Adipocyte (in vitro differentiated cells): ENCODE data around the gene IGFL4.

ENCODE experiments used
- DNase-seq: peaks from one replicate; pipeline ENCODE4 v3.0.0-alpha.2; 2015; ENCODE audit warnings: low read depth
- H3K27me3 ChIP-seq: replicated peaks from 2 replicates; pipeline ENCODE4 v1.7.0; 2013; ENCODE audit warnings: mild to moderate bottlenecking, low read length, moderate library complexity; ENCODE audit not compliant: control insufficient read depth, insufficient read depth
- H3K36me3 ChIP-seq: 2 replicates; pipeline ENCODE4 v1.7.0; 2013; ENCODE audit warnings: low read length, mild to moderate bottlenecking, moderate library complexity; ENCODE audit not compliant: control insufficient read depth, insufficient read depth, severe bottlenecking
- H3K4me1 ChIP-seq: 2 replicates; pipeline ENCODE4 v1.7.0; 2013; ENCODE audit warnings: mild to moderate bottlenecking, low read length, moderate library complexity; ENCODE audit not compliant: control insufficient read depth, insufficient read depth
- H3K4me3 ChIP-seq: 2 replicates; pipeline ENCODE4 v1.7.0; 2013; ENCODE audit warnings: mild to moderate bottlenecking, low read length, moderate library complexity
- H3K9ac ChIP-seq: 2 replicates; pipeline ENCODE4 v1.7.0; 2013; ENCODE audit warnings: mild to moderate bottlenecking, low read length, moderate library complexity
- H3K9me3 ChIP-seq: 2 replicates; pipeline ENCODE4 v1.7.0; 2013; ENCODE audit warnings: mild to moderate bottlenecking, low read length, moderate library complexity; ENCODE audit not compliant: control insufficient read depth

The IGFL4 gene

GRCh38 chr19:46076951-46077814, 36.4 kb upstream of the IGFL4 start:
- H3K36me3 ChIP-seq, result no peaks in the 10 kb centered on the region
- peaks cover 4% of the 10 kb centered on the region for H3K9me3 ChIP-seq
- H3K4me1 ChIP-seq, result peaks cover 11% of the 10 kb centered on the region
- peaks cover 40% of the 10 kb centered on the region for H3K27me3 ChIP-seq
- H3K9ac ChIP-seq, result no peak overlapping the region
- peak; percentile 88 for DNase-seq
- peak overlapping the region; percentile 59 for H3K4me3 ChIP-seq

- no peak for DNase-seq
- Histone ChIP-seq H3K27me3 (peaks cover 34% of the 10 kb centered on the region), H3K9me3 (peaks cover 4% of the 10 kb centered on the region), H3K4me1 (peaks cover 11% of the 10 kb centered on the region), H3K4me3 (no peak overlapping the region), H3K36me3 (no peaks in the 10 kb centered on the region), H3K9ac (no peak overlapping the region)
These were observed 35.5 kb upstream of the IGFL4 start for GRCh38 chr19:46076031-46076880.

- peak; percentile 1 for DNase-seq
- Histone ChIP-seq H3K9me3 (no peaks in the 10 kb centered on the region), H3K4me1 (peaks cover 29% of the 10 kb centered on the region), H3K9ac (no peak overlapping the region), H3K4me3 (no peak overlapping the region), H3K36me3 (no peaks in the 10 kb centered on the region), H3K27me3 (peaks cover 34% of the 10 kb centered on the region)
These were observed 32.6 kb upstream of the IGFL4 start for GRCh38 chr19:46073268-46073922.

GRCh38 chr19:46069806-46070341, 29.1 kb upstream of the IGFL4 start:
- H3K9ac ChIP-seq, result no peak overlapping the region
- H3K4me1 ChIP-seq, result peaks cover 34% of the 10 kb centered on the region
- peak; percentile 85 for DNase-seq
- no peaks in the 10 kb centered on the region for H3K36me3 ChIP-seq
- H3K27me3 ChIP-seq, result peaks cover 9% of the 10 kb centered on the region
- no peak overlapping the region for H3K4me3 ChIP-seq
- no peaks in the 10 kb centered on the region for H3K9me3 ChIP-seq

GRCh38 chr19:46068345-46069258, 27.8 kb upstream of the IGFL4 start:
- Histone ChIP-seq H3K9me3 (no peaks in the 10 kb centered on the region), H3K27me3 (peaks cover 5% of the 10 kb centered on the region), H3K4me1 (peaks cover 34% of the 10 kb centered on the region), H3K9ac (no peak overlapping the region), H3K36me3 (no peaks in the 10 kb centered on the region), H3K4me3 (no peak overlapping the region)
- DNase-seq, result peak; percentile 88

- no peak for DNase-seq
- no peak overlapping the region for H3K4me3 ChIP-seq
- no peaks in the 10 kb centered on the region for H3K9me3 ChIP-seq
- no peak overlapping the region for H3K9ac ChIP-seq
- H3K36me3 ChIP-seq, result no peaks in the 10 kb centered on the region
- peaks cover 5% of the 10 kb centered on the region for H3K27me3 ChIP-seq
- peaks cover 28% of the 10 kb centered on the region for H3K4me1 ChIP-seq
These were observed 26.9 kb upstream of the IGFL4 start for GRCh38 chr19:46067691-46068090.

GRCh38 chr19:46066471-46066870, 25.7 kb upstream of the IGFL4 start:
- H3K27me3 ChIP-seq, result no peaks in the 10 kb centered on the region
- peaks cover 7% of the 10 kb centered on the region for H3K9me3 ChIP-seq
- peaks cover 28% of the 10 kb centered on the region for H3K4me1 ChIP-seq
- H3K9ac ChIP-seq, result no peak overlapping the region
- no peak overlapping the region for H3K4me3 ChIP-seq
- H3K36me3 ChIP-seq, result no peaks in the 10 kb centered on the region
- no peak for DNase-seq

GRCh38 chr19:46065486-46066071, 24.8 kb upstream of the IGFL4 start:
- no peak overlapping the region for H3K4me3 ChIP-seq
- H3K9ac ChIP-seq, result no peak overlapping the region
- peak; percentile 39 for DNase-seq
- H3K4me1 ChIP-seq, result peaks cover 28% of the 10 kb centered on the region
- no peaks in the 10 kb centered on the region for H3K27me3 ChIP-seq
- H3K36me3 ChIP-seq, result no peaks in the 10 kb centered on the region
- peaks cover 14% of the 10 kb centered on the region for H3K9me3 ChIP-seq

GRCh38 chr19:46063201-46063600, 22.4 kb upstream of the IGFL4 start:
- no peak overlapping the region for H3K9ac ChIP-seq
- H3K4me1 ChIP-seq, result peaks cover 8% of the 10 kb centered on the region
- H3K36me3 ChIP-seq, result no peaks in the 10 kb centered on the region
- no peak for DNase-seq
- H3K4me3 ChIP-seq, result no peak overlapping the region
- peaks cover 12% of the 10 kb centered on the region for H3K27me3 ChIP-seq
- peaks cover 24% of the 10 kb centered on the region for H3K9me3 ChIP-seq

- H3K9ac ChIP-seq, result no peak overlapping the region
- no peaks in the 10 kb centered on the region for H3K36me3 ChIP-seq
- H3K27me3 ChIP-seq, result peaks cover 26% of the 10 kb centered on the region
- H3K4me1 ChIP-seq, result no peaks in the 10 kb centered on the region
- H3K4me3 ChIP-seq, result no peak overlapping the region
- no peak for DNase-seq
- H3K9me3 ChIP-seq, result peaks cover 24% of the 10 kb centered on the region
These were observed 19.2 kb upstream of the IGFL4 start for GRCh38 chr19:46060012-46060411.
